Epidermal melanocyte (primary cell): Measurements from ENCODE around the gene PRR5.
"Not testable (repeated sequence)": the region's sequence is repeated elsewhere in the genome, so short reads cannot be mapped to it uniquely, and the experiment has no call there.

Experiments used
- DNase-seq: peaks from one replicate; pipeline ENCODE4 v3.0.0; 2011; ENCODE audit warnings: low spot score; ENCODE audit not compliant: insufficient read length

PRR5 gene

GRCh38 chr22:44672632-44673031, 29.4 kb upstream of the PRR5 start:
- no peak for DNase-seq

GRCh38 chr22:44673406-44673805, 28.6 kb upstream of the PRR5 start:
- no peak for DNase-seq

- not testable (repeated sequence) for DNase-seq
Measured at GRCh38 chr22:44676066-44676440, 26.0 kb upstream of the PRR5 start.

GRCh38 chr22:44676441-44677352, 25.3 kb upstream of the PRR5 start:
- no peak for DNase-seq

- no peak for DNase-seq
Measured at GRCh38 chr22:44677353-44677840, 24.6 kb upstream of the PRR5 start.

- no peak for DNase-seq
Measured at GRCh38 chr22:44677871-44678555, 24.0 kb upstream of the PRR5 start.

GRCh38 chr22:44678556-44679305, 23.3 kb upstream of the PRR5 start:
- no peak for DNase-seq

GRCh38 chr22:44679306-44679647, 22.7 kb upstream of the PRR5 start:
- DNase-seq = not testable (repeated sequence)

- DNase-seq = no peak
Measured at GRCh38 chr22:44680058-44680457, 21.9 kb upstream of the PRR5 start.

- no peak for DNase-seq
Measured at GRCh38 chr22:44680481-44680894, 21.5 kb upstream of the PRR5 start.

GRCh38 chr22:44682556-44683168, 19.3 kb upstream of the PRR5 start:
- no peak for DNase-seq

- no peak for DNase-seq
Measured at GRCh38 chr22:44683237-44683636, 18.8 kb upstream of the PRR5 start.

GRCh38 chr22:44683881-44684280, 18.1 kb upstream of the PRR5 start:
- DNase-seq = no peak

GRCh38 chr22:44684506-44685383, 17.3 kb upstream of the PRR5 start:
- DNase-seq = peak; percentile 88

- no peak for DNase-seq
Measured at GRCh38 chr22:44685384-44686056, 16.5 kb upstream of the PRR5 start.

GRCh38 chr22:44686873-44687600, 15.0 kb upstream of the PRR5 start:
- peak; percentile 38 for DNase-seq

GRCh38 chr22:44689173-44689572, 12.8 kb upstream of the PRR5 start:
- no peak for DNase-seq

- no peak for DNase-seq
Measured at GRCh38 chr22:44689915-44690524, 12.0 kb upstream of the PRR5 start.
